Right ventricle myocardium inferior (tissue), 1 donor: ENCODE data around the gene AK9. TPM values are rescaled to one million over a fixed set of nuclear protein-coding genes. Genes with fewer than 3 reads are reported as not detected.
"Not testable (repeated sequence)": the region's sequence is repeated elsewhere in the genome, so short reads cannot be mapped to it uniquely, and the experiment has no call there.

Source experiments
- ATAC-seq: fragments of 200-7000 bp; cut with Tn5 transposase; one replicate; pipeline ENCODE4 v1.9.1; 2020; ENCODE audit warnings: mild to moderate bottlenecking, moderate library complexity
- DNase-seq: peaks from one replicate; pipeline ENCODE4 v3.0.0; 2021; ENCODE audit errors: missing footprints
- intact Hi-C: fragments of 100-400 bp; cut with DNase I; formaldehyde crosslinking; loops from one replicate; pipeline ENCODE4 v1.11.0; 2022
- total RNA-seq: library from RNA; stranded (reverse); fragmentation: NEBNext Ultra II Directional; extraction: Animal tissue kit (Norgen Biotek cat#: 25700); gene quantifications from one replicate; pipeline ENCODE4 v1.2.1, GENCODE V29; 2021
- donor health status: DM: no; HTN: yes; CAD: no; lungs with severe emphysema.

The AK9 gene
- total RNA-seq, 1 donor from 2014 or later = 11.9 TPM

GRCh38 chr6:109474995-109475394 is 216.0 kb downstream of the AK9 start:
- no peak for ATAC-seq
- DNase-seq = no peak
- intact Hi-C loops = no loop called here

- intact Hi-C loops = no loop called here
- ATAC-seq (no peak), DNase-seq (no peak)
Measured at GRCh38 chr6:109473120-109473519, 217.9 kb downstream of the AK9 start.

- no peak for DNase-seq
- ATAC-seq = no peak
- intact Hi-C loops = no loop called here
Measured at GRCh38 chr6:109472132-109472995, 218.6 kb downstream of the AK9 start.

- intact Hi-C loops = no loop called here
- no peak for DNase-seq
- ATAC-seq = no peak
Measured at GRCh38 chr6:109471105-109471810, 219.7 kb downstream of the AK9 start.

GRCh38 chr6:109469591-109470189 is 221.3 kb downstream of the AK9 start:
- ATAC-seq = no peak
- no peak for DNase-seq
- intact Hi-C loops = no loop called here

GRCh38 chr6:109467696-109468095 is 223.3 kb downstream of the AK9 start:
- intact Hi-C loops = no loop called here
- DNase-seq (no peak), ATAC-seq (no peak)

GRCh38 chr6:109466212-109466923 is 224.6 kb downstream of the AK9 start:
- DNase-seq (no peak), ATAC-seq (no peak)
- intact Hi-C loops = no loop called here

- DNase-seq (no peak), ATAC-seq (peak; percentile 56)
- intact Hi-C loops = no loop called here
Measured at GRCh38 chr6:109465772-109466171, 225.2 kb downstream of the AK9 start.

GRCh38 chr6:109461733-109462526 is 229.1 kb downstream of the AK9 start:
- DNase-seq = no peak
- intact Hi-C loops = no loop called here

GRCh38 chr6:109461205-109461604 is 229.8 kb downstream of the AK9 start:
- ATAC-seq, intact Hi-C loops, DNase-seq: not testable (repeated sequence)

More at GRCh38 chr6:109461733-109462526, 229.1 kb downstream of the AK9 start:
- ATAC-seq = no peak

- intact Hi-C loops = no loop called here
- DNase-seq (no peak), ATAC-seq (no peak)
Measured at GRCh38 chr6:109460161-109460829, 230.7 kb downstream of the AK9 start.

- intact Hi-C loops = no loop called here
- DNase-seq = no peak
- no peak for ATAC-seq
Measured at GRCh38 chr6:109458774-109459531, 232.0 kb downstream of the AK9 start.

GRCh38 chr6:109457562-109457996 is 233.4 kb downstream of the AK9 start:
- ATAC-seq (no peak), DNase-seq (no peak)
- intact Hi-C loops = no loop called here

- intact Hi-C loops = no loop called here
- DNase-seq = no peak
- ATAC-seq = peak; percentile 52
Measured at GRCh38 chr6:109456710-109457561, 234.1 kb downstream of the AK9 start.

- ATAC-seq (no peak), DNase-seq (no peak)
Measured at GRCh38 chr6:109456111-109456583, 234.9 kb downstream of the AK9 start.

More at GRCh38 chr6:109456111-109456583, 234.9 kb downstream of the AK9 start:
- intact Hi-C loops = no loop called here
